Adipocyte (in vitro differentiated cells): ENCODE measurements around the gene CPED1.
"Not testable (repeated sequence)": the region's sequence is repeated elsewhere in the genome, so short reads cannot be mapped to it uniquely, and the experiment has no call there.

Experiments
- DNase-seq: peaks from one replicate; pipeline ENCODE4 v3.0.0-alpha.2; 2015; ENCODE audit warnings: low read depth
- H3K27me3 ChIP-seq: replicated peaks from 2 replicates; pipeline ENCODE4 v1.7.0; 2013; ENCODE audit warnings: mild to moderate bottlenecking, low read length, moderate library complexity; ENCODE audit not compliant: control insufficient read depth, insufficient read depth
- H3K36me3 ChIP-seq: 2 replicates; pipeline ENCODE4 v1.7.0; 2013; ENCODE audit warnings: low read length, mild to moderate bottlenecking, moderate library complexity; ENCODE audit not compliant: control insufficient read depth, insufficient read depth, severe bottlenecking
- H3K4me1 ChIP-seq: 2 replicates; pipeline ENCODE4 v1.7.0; 2013; ENCODE audit warnings: mild to moderate bottlenecking, low read length, moderate library complexity; ENCODE audit not compliant: control insufficient read depth, insufficient read depth
- H3K4me3 ChIP-seq: 2 replicates; pipeline ENCODE4 v1.7.0; 2013; ENCODE audit warnings: mild to moderate bottlenecking, low read length, moderate library complexity
- H3K9ac ChIP-seq: 2 replicates; pipeline ENCODE4 v1.7.0; 2013; ENCODE audit warnings: mild to moderate bottlenecking, low read length, moderate library complexity
- H3K9me3 ChIP-seq: 2 replicates; pipeline ENCODE4 v1.7.0; 2013; ENCODE audit warnings: mild to moderate bottlenecking, low read length, moderate library complexity; ENCODE audit not compliant: control insufficient read depth

Gene CPED1

GRCh38 chr7:121182902-121183301 is 194.4 kb downstream of the CPED1 start:
- H3K36me3 ChIP-seq = no peaks in the 10 kb centered on the region
- no peak overlapping the region for H3K9ac ChIP-seq
- no peak overlapping the region for H3K4me3 ChIP-seq
- peak; percentile 8 for DNase-seq
- no peaks in the 10 kb centered on the region for H3K27me3 ChIP-seq
- H3K4me1 ChIP-seq = peaks cover 20% of the 10 kb centered on the region
- H3K9me3 ChIP-seq = no peaks in the 10 kb centered on the region

GRCh38 chr7:121183883-121184282 is 195.4 kb downstream of the CPED1 start:
- not testable (repeated sequence) for H3K9me3 ChIP-seq, DNase-seq, H3K9ac ChIP-seq, H3K4me3 ChIP-seq, H3K27me3 ChIP-seq, H3K36me3 ChIP-seq
- peaks cover 20% of the 10 kb centered on the region for H3K4me1 ChIP-seq

- no peak for DNase-seq
- no peaks in the 10 kb centered on the region for H3K9me3 ChIP-seq
- no peaks in the 10 kb centered on the region for H3K36me3 ChIP-seq
- no peak overlapping the region for H3K4me3 ChIP-seq
- peaks cover 20% of the 10 kb centered on the region for H3K4me1 ChIP-seq
- no peak overlapping the region for H3K9ac ChIP-seq
- no peaks in the 10 kb centered on the region for H3K27me3 ChIP-seq
These were observed 198.2 kb downstream of the CPED1 start for GRCh38 chr7:121186746-121187145.

DNA sequence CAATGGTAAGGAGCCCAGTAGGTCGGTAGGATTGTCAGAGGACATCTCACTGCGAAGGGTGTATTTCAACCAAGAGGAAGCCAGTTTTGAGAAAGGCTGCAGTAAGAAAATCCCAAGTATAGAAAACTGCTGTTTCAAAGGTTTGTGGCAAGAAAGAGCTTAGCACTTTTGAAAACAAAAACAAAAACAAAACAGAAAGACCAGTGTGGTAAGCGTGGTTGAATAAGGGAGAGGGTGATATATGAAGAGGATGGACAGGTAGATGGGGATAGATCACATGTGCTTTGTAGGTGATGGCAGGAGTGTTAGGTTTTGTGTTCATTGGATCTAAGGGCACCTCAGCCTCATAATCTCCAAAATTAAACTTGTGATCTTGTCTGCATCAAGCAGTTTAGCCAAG is 198.7 kb downstream of the CPED1 start:
- no peak overlapping the region for H3K4me3 ChIP-seq
- peaks cover 20% of the 10 kb centered on the region for H3K4me1 ChIP-seq
- H3K27me3 ChIP-seq = no peaks in the 10 kb centered on the region
- H3K9ac ChIP-seq = no peak overlapping the region
- H3K36me3 ChIP-seq = no peaks in the 10 kb centered on the region
- H3K9me3 ChIP-seq = no peaks in the 10 kb centered on the region
- no peak for DNase-seq

DNA sequence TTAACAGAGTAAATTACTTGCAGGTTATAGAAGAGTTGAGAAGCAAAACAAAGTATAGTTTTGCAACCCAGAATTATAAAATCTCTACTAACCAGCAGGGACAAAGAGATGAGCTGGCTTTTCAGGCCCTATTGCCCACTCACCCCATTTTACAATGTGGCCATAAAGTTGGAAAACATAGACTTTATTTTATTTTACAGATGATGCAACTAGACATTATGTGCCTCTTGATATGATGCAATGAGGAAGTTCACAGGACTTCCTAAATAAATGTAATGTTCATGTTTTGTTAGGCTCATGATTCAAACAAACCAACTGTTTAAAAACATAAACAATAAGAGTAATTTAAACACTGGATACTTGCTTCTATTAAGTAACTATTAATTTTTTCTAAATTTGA is 199.2 kb downstream of the CPED1 start:
- no peak overlapping the region for H3K9ac ChIP-seq
- peaks cover 15% of the 10 kb centered on the region for H3K4me1 ChIP-seq
- no peaks in the 10 kb centered on the region for H3K27me3 ChIP-seq
- no peaks in the 10 kb centered on the region for H3K9me3 ChIP-seq
- DNase-seq = peak; percentile 61
- no peak overlapping the region for H3K4me3 ChIP-seq
- H3K36me3 ChIP-seq = no peaks in the 10 kb centered on the region

DNA sequence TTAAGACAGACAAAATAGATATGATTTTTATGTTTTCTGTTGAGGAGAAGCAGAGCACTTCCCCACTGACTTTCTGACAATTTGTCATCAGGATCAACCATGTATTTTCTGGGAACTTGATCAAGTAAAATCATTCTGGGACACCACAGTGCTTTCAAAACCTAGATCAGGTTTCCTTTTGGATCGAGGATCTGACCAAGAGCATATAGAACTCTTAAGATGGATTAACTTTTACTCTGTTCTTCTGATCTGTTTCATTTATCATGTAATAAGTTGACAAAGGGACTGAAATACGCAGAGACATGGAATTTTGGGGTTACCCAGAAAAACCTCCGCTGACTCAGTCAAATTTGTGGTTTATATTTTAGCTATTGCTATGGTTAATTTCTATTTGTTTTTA is 204.3 kb downstream of the CPED1 start:
- no peaks in the 10 kb centered on the region for H3K27me3 ChIP-seq
- no peaks in the 10 kb centered on the region for H3K9me3 ChIP-seq
- no peak overlapping the region for H3K4me3 ChIP-seq
- no peaks in the 10 kb centered on the region for H3K36me3 ChIP-seq
- DNase-seq = peak; percentile 28
- peaks cover 7% of the 10 kb centered on the region for H3K4me1 ChIP-seq
- no peak overlapping the region for H3K9ac ChIP-seq

DNA sequence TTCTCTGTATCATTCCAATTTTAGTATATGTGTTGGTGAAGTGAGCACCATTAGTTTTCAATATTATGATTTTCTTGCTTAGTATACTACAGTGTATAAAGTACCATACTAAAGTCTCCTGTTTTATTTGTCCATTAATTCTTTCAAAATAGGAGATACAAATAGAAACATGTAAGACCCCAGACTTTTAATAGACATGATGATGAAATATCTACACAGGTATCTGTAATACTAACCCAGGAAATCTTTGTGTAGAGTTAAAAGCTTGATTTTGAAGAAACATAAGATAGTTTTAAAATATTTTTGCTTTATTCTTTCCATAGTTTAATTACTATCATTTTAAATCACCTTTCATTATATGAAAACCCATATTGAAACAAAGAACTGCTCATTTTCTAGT is 206.5 kb downstream of the CPED1 start:
- peaks cover 6% of the 10 kb centered on the region for H3K4me1 ChIP-seq
- H3K9me3 ChIP-seq = no peaks in the 10 kb centered on the region
- DNase-seq = no peak
- no peak overlapping the region for H3K4me3 ChIP-seq
- H3K27me3 ChIP-seq = no peaks in the 10 kb centered on the region
- H3K9ac ChIP-seq = no peak overlapping the region
- no peaks in the 10 kb centered on the region for H3K36me3 ChIP-seq

DNA sequence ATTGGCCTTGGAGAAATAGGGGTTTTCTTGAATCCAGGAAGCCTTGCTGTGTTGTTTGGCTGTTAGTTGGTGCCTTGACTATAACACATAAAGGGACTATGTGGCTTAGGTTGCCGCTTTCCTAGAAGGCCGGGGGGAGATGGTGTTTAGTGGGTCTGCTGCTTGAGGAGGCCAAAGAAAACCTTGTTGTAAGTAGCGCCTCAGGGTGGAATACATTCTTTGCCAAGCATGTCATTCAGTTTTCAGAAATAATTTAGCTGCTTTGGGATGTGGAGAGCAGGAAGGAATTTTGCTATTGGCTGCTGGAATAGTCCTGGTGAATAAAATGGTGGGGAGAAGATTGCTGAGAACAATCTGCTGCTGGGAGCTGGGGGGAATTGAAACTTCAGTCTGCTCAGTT is 207.4 kb downstream of the CPED1 start:
- Histone ChIP-seq H3K4me3 (no peak overlapping the region), H3K9me3 (no peaks in the 10 kb centered on the region), H3K36me3 (no peaks in the 10 kb centered on the region), H3K9ac (no peak overlapping the region), H3K4me1 (peaks cover 6% of the 10 kb centered on the region), H3K27me3 (no peaks in the 10 kb centered on the region)
- DNase-seq = peak; percentile 19

- no peaks in the 10 kb centered on the region for H3K27me3 ChIP-seq
- no peak overlapping the region for H3K9ac ChIP-seq
- no peaks in the 10 kb centered on the region for H3K36me3 ChIP-seq
- H3K4me3 ChIP-seq = no peak overlapping the region
- DNase-seq = no peak
- no peaks in the 10 kb centered on the region for H3K9me3 ChIP-seq
- H3K4me1 ChIP-seq = peaks cover 6% of the 10 kb centered on the region
These were observed 207.8 kb downstream of the CPED1 start for GRCh38 chr7:121196286-121196685.

DNA sequence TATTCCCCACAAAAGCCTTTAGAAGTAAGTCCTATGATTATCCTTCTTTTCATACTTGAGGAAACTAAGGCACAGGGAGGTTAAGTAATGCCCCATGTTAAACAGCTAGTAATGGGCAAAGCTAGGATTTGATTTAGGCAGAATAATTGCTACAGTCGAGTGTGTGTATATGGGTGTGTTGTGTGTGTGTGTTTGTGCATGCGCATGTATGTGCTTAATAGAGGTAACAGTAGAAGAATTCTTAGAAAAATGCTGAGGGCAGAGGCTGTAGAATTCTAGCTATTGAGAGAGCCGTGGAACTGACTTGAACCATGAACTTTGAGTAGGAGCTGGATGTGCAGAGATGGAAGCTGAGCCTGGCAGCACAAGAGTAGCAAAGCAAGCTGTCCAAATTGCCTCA is 208.9 kb downstream of the CPED1 start:
- DNase-seq = no peak
- no peaks in the 10 kb centered on the region for H3K9me3 ChIP-seq
- no peak overlapping the region for H3K9ac ChIP-seq
- H3K36me3 ChIP-seq = no peaks in the 10 kb centered on the region
- H3K4me1 ChIP-seq = peaks cover 6% of the 10 kb centered on the region
- no peak overlapping the region for H3K4me3 ChIP-seq
- no peaks in the 10 kb centered on the region for H3K27me3 ChIP-seq

- no peaks in the 10 kb centered on the region for H3K9me3 ChIP-seq
- H3K9ac ChIP-seq = no peak overlapping the region
- no peak for DNase-seq
- no peak overlapping the region for H3K4me3 ChIP-seq
- peaks cover 11% of the 10 kb centered on the region for H3K4me1 ChIP-seq
- H3K27me3 ChIP-seq = no peaks in the 10 kb centered on the region
- no peaks in the 10 kb centered on the region for H3K36me3 ChIP-seq
These were observed 210.0 kb downstream of the CPED1 start for GRCh38 chr7:121198502-121198901.

GRCh38 chr7:121202125-121202524 is 213.6 kb downstream of the CPED1 start:
- H3K9me3 ChIP-seq = no peaks in the 10 kb centered on the region
- no peak for DNase-seq
- H3K9ac ChIP-seq = no peak overlapping the region
- H3K4me3 ChIP-seq = no peak overlapping the region
- no peaks in the 10 kb centered on the region for H3K27me3 ChIP-seq
- no peaks in the 10 kb centered on the region for H3K36me3 ChIP-seq
- H3K4me1 ChIP-seq = peaks cover 5% of the 10 kb centered on the region
